Left ventricle myocardium superior (tissue), 1 donor: ENCODE results near the gene ZNF502. TPM values are rescaled to one million over a fixed set of nuclear protein-coding genes. Genes with fewer than 3 reads are reported as not detected.
A peak's percentile ranks its signal among the peaks of the same experiment; 100 is the strongest.
"Not testable (repeated sequence)": the region's sequence is repeated elsewhere in the genome, so short reads cannot be mapped to it uniquely, and the experiment has no call there.

Experiments used
- ATAC-seq: fragments of 200-7000 bp; cut with Tn5 transposase; one replicate; pipeline ENCODE4 v1.9.1; 2020; ENCODE audit warnings: mild to moderate bottlenecking, moderate library complexity
- DNase-seq: peaks from one replicate; pipeline ENCODE4 v3.0.0-alpha.2; 2020
- intact Hi-C: fragments of 100-400 bp; cut with micrococcal nuclease; formaldehyde crosslinking; loops from one replicate; pipeline ENCODE4 v1.11.0; 2022
- long read RNA-seq: library from polyadenylated mRNA; unstranded; transcript quantifications from one replicate; pipeline ENCODE4 v2.0.0, GENCODE V29; 2021
- total RNA-seq: library from RNA; stranded (reverse); fragmentation: NEBNext Ultra II Directional; extraction: Animal tissue kit (Norgen Biotek cat#: 25700); gene quantifications from one replicate; pipeline ENCODE4 v1.2.1, GENCODE V29; 2021
- donor health status: DM: no; HTN: yes; CAD: no; lungs with severe emphysema.

Gene ZNF502
- total RNA-seq, result 3.6 TPM
- long read RNA-seq, partial matches to known transcripts, result 0 of 7 reads
- long read RNA-seq, other reads (novel, unspliced or antisense), result 2 of 7 reads

GRCh38 chr3:44712455-44713075 lies at the start of gene ZNF502:
ZNF502 (plus strand) TSS chr3:44712660; CDS start chr3:44720262, 7,602 bp downstream.
- DNase-seq (peak; percentile 92), ATAC-seq (peak; percentile 100)
- intact Hi-C loops, result no loop called here

DNA sequence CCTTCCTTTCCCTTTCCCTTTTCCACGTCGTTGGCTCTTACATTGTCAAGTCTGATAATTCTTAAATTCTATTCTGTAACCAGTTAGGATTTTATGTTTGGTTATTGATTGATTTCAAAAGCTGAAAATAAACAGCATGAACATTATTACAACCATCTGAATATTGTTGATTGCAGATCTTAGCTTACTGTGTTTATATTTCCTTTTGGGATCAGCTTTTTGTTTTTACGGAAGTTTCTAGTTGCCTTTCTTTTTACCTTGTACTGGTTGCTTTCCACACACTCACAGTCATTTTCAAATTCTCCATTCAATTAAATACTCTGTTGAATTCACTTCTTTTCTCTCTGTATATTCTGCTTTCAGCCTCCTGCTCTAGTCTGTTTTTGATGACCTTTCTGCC lies 47.3 kb upstream of the ZNF502 start:
- ATAC-seq (no peak), DNase-seq (no peak)
- intact Hi-C loops, result no loop called here

DNA sequence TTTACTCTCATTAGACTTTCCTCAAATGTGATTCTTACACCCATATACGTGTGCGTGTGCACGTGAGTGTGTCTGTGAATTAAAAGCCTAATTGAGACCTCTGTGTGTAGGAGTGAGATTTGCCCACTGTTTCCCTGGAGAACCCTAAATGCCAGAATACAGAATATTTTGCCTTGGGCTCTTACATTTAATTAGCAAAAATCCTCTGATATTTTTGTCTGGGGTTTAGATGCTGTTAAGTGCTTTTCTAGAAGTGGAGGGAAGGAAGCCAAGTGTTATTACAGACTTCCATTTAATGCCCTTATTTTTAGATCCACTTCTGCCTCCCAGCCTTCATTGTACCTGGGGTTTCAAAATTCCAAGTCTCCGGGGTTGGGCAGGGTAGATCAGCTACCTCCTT lies 46.1 kb upstream of the ZNF502 start:
- ATAC-seq (no peak), DNase-seq (no peak)
- intact Hi-C loops, result no loop called here

GRCh38 chr3:44669760-44670159 lies 42.7 kb upstream of the ZNF502 start:
- no peak for ATAC-seq
- no peak for DNase-seq
- intact Hi-C loops, result no loop called here

GRCh38 chr3:44673466-44673865 lies 39.0 kb upstream of the ZNF502 start:
- DNase-seq, ATAC-seq, intact Hi-C loops: not testable (repeated sequence)

DNA sequence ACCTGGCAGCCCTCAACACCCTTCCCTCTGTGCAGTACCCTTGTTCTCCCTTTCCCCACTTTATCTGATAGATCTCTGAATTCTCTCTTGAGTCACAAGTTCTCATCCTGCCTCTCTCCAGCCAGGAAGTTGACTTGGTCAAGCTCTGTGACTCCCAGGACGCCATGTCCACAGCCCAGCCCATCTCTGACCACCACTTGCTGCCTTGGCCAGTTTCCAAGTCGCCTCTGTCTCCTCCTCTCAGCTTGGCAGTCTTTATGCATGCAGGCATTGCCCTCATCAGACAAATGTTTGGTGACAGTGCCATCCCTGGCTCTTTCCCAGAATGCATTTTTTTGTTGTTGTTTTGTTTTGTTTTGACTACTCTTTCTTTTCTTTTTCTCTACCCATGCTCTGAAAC lies 38.2 kb upstream of the ZNF502 start:
- ATAC-seq, result no peak
- no peak for DNase-seq
- intact Hi-C loops, result no loop called here

- intact Hi-C loops, result no loop called here
- ATAC-seq (no peak), DNase-seq (no peak)
Measured at GRCh38 chr3:44678480-44679116, 33.9 kb upstream of the ZNF502 start.

GRCh38 chr3:44680921-44681455 lies 31.5 kb upstream of the ZNF502 start:
- ATAC-seq (no peak), DNase-seq (no peak)
- intact Hi-C loops, result no loop called here

- ATAC-seq (no peak), DNase-seq (no peak)
- intact Hi-C loops, result no loop called here
Measured at GRCh38 chr3:44682182-44682896, 30.1 kb upstream of the ZNF502 start.

GRCh38 chr3:44685128-44685800 lies 27.2 kb upstream of the ZNF502 start:
- intact Hi-C loops, result no loop called here
- ATAC-seq, result peak; percentile 99
- peak; percentile 87 for DNase-seq

GRCh38 chr3:44687898-44688297 lies 24.6 kb upstream of the ZNF502 start:
- DNase-seq (no peak), ATAC-seq (no peak)
- intact Hi-C loops, result no loop called here

DNA sequence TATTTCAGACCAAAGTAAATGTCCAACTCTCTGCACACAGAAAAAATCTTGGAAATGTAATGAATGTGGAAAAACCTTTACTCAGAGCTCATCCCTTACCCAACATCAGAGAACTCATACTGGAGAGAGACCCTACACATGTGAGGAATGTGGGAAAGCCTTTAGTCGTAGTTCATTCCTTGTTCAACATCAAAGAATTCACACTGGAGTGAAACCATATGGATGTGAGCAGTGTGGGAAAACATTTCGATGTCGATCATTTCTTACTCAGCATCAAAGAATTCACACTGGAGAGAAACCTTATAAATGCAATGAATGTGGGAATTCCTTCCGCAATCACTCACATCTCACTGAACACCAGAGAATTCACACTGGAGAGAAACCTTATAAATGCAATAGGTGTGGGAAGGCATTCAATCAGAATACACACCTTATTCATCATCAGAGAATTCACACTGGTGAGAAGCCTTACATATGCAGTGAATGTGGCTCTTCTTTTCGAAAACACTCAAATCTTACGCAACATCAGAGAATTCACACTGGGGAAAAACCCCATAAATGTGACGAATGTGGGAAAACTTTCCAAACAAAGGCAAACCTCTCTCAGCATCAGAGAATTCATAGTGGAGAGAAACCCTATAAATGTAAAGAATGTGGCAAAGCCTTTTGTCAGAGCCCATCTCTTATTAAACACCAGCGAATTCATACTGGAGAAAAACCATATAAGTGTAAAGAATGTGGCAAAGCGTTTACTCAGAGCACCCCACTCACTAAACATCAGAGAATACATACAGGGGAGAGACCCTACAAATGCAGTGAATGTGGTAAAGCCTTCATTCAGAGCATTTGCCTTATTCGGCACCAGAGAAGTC lies 9.0 kb downstream of the ZNF502 start:
- ATAC-seq, result no peak
- no peak for DNase-seq
- intact Hi-C loops, result no loop called here

DNA sequence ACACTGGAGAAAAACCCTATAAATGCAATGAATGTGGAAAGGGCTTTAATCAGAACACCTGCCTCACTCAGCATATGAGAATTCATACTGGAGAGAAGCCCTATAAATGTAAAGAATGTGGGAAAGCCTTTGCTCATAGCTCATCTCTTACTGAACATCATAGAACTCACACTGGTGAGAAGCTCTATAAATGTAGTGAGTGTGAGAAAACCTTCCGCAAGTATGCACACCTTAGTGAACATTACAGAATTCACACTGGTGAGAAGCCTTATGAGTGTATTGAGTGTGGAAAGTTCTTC lies 9.6 kb downstream of the ZNF502 start:
- ATAC-seq (no peak), DNase-seq (no peak)
- intact Hi-C loops, result no loop called here

GRCh38 chr3:44729384-44729910 lies 17.0 kb downstream of the ZNF502 start, which contains the start of gene ZNF501:
ZNF501 (plus strand) TSS chr3:44729635; CDS start chr3:44734422, 4,787 bp downstream.
- ATAC-seq (peak; percentile 100), DNase-seq (peak; percentile 97)
- intact Hi-C loops, result no loop called here

- ATAC-seq, result no peak
- intact Hi-C loops, result no loop called here
Measured at GRCh38 chr3:44734646-44735168, 22.2 kb downstream of the ZNF502 start.

GRCh38 chr3:44761101-44761423 lies 48.6 kb downstream of the ZNF502 start:
- ATAC-seq (no peak), DNase-seq (no peak)
- intact Hi-C loops, result no loop called here

More at GRCh38 chr3:44734646-44735168, 22.2 kb downstream of the ZNF502 start:
- DNase-seq, result no peak

- DNase-seq (peak; percentile 99), ATAC-seq (peak; percentile 100)
- intact Hi-C loops, result no loop called here
Measured at GRCh38 chr3:44761424-44762169, 49.1 kb downstream of the ZNF502 start, which contains the start of the genes KIAA1143 and KIF15. KIAA1143 (minus strand) TSS chr3:44761619; CDS start chr3:44761602, 17 bp downstream. KIF15 (plus strand) TSS chr3:44761794; CDS start chr3:44761866, 72 bp downstream.
